SK-N-SH (cell line): ENCODE data around the gene ANK3. TPM values are rescaled to one million over a fixed set of nuclear protein-coding genes. Genes with fewer than 3 reads are reported as not detected.

Experiments
- CTCF ChIA-PET: fragments of 300-600, 350-600 bp; formaldehyde crosslinking; extraction: SDS; loops from one replicate; lab custom pipeline; 2021; lab: Yijun Ruan, JAX
- POLR2A ChIA-PET: fragments of 350-600 bp; sonication (Branson Sonifier 250); formaldehyde crosslinking; extraction: SDS; loops from one replicate; lab custom pipeline; 2020; ENCODE audit warnings: antibody characterized with exemption, inconsistent platforms; lab: Yijun Ruan, JAX
- DNase-seq: peaks from one replicate; pipeline ENCODE4 v3.0.0; 2012
- H2AFZ ChIP-seq: fragments of 200-600 bp; sonication (generic); 2 replicates; pipeline ENCODE4 v1.8.1; 2016; ENCODE audit warnings: antibody characterized with exemption, mild to moderate bottlenecking, low read depth
- H3F3A ChIP-seq: fragments of 200-600 bp; sonication (generic); replicated peaks from 2 replicates; pipeline ENCODE3; 2016; ENCODE audit warnings: antibody characterized with exemption, mild to moderate bottlenecking; ENCODE audit not compliant: insufficient read depth
- H3K27ac ChIP-seq, 2 experiments: fragments of 200-500 bp in 1 of 2; fragments of 200-600 bp in 1 of 2; sonication (Bioruptor generic) in 1 of 2; sonication (generic), shearing (Covaris generic) in 1 of 2; 2 replicates each; pipeline versions ENCODE4 v1.5.1 to v1.6.1; 2014 to 2016; ENCODE audit warnings: low read depth in 2 of 2, inconsistent platforms in 1 of 2, low read length in 1 of 2, mild to moderate bottlenecking in 1 of 2, mixed read lengths in 1 of 2
- H3K27me3 ChIP-seq: fragments of 200-600 bp; sonication (generic), shearing (Covaris generic); 2 replicates; pipeline ENCODE4 v1.6.1; 2016; ENCODE audit warnings: mixed run types; ENCODE audit not compliant: insufficient read depth
- H3K36me3 ChIP-seq, 2 experiments: fragments of 200-500 bp in 1 of 2; fragments of 200-600 bp in 1 of 2; sonication (Bioruptor generic) in 1 of 2; sonication (generic) in 1 of 2; replicated peaks in 1 of 2; 2 replicates each; pipeline versions ENCODE3 to v1.5.1; 2014 to 2016; ENCODE audit warnings: low read length in 1 of 2, mild to moderate bottlenecking in 1 of 2; ENCODE audit not compliant: insufficient read depth in 2 of 2, control insufficient read depth in 1 of 2
- H3K4me1 ChIP-seq, 2 experiments: fragments of 200-500 bp in 1 of 2; fragments of 200-600 bp in 1 of 2; sonication (Bioruptor generic) in 1 of 2; sonication (generic), shearing (Covaris generic) in 1 of 2; 2 replicates each; pipeline versions ENCODE4 v1.5.1 to v1.6.1; 2014 to 2016; ENCODE audit warnings: low read depth in 1 of 2, low read length in 1 of 2, mixed run types in 1 of 2; ENCODE audit not compliant: insufficient read depth in 2 of 2, control insufficient read depth in 1 of 2
- H3K4me2 ChIP-seq: fragments of 200-600 bp; sonication (generic), shearing (Covaris generic); 2 replicates; pipeline ENCODE4 v1.6.1; 2017; ENCODE audit warnings: mixed run types
- H3K4me3 ChIP-seq, 2 experiments: fragments of 200-500 bp in 1 of 2; fragments of 200-600 bp in 1 of 2; sonication (Bioruptor generic) in 1 of 2; sonication (generic), shearing (Covaris generic) in 1 of 2; 2 replicates each; pipeline versions ENCODE4 v1.5.1 to v1.8.1; 2014 to 2016; ENCODE audit warnings: low read depth in 2 of 2, inconsistent platforms in 1 of 2, low read length in 1 of 2, mild to moderate bottlenecking in 1 of 2, mixed read lengths in 1 of 2, moderate library complexity in 1 of 2
- H3K79me2 ChIP-seq: fragments of 200-600 bp; sonication (generic); 2 replicates; pipeline ENCODE4 v1.8.1; 2017; ENCODE audit warnings: mild to moderate bottlenecking; ENCODE audit not compliant: insufficient read depth
- H3K9ac ChIP-seq: fragments of 200-600 bp; sonication (generic); 2 replicates; pipeline ENCODE4 v1.6.1; 2017; ENCODE audit warnings: mixed run types
- H3K9me2 ChIP-seq: fragments of 200-600 bp; sonication (generic); 2 replicates; pipeline ENCODE4 v1.6.1; 2017; ENCODE audit warnings: mixed run types
- H3K9me3 ChIP-seq: fragments of 200-600 bp; sonication (generic); 2 replicates; pipeline ENCODE4 v1.6.1; 2017; ENCODE audit warnings: mixed run types, mild to moderate bottlenecking, moderate library complexity
- H4K20me1 ChIP-seq: fragments of 200-600 bp; sonication (generic); 2 replicates; pipeline ENCODE4 v1.6.1; 2017; ENCODE audit warnings: mild to moderate bottlenecking, mixed run types; ENCODE audit not compliant: insufficient read depth
- CHD2 ChIP-seq: fragments of 150-350 bp; IDR thresholded peaks from 2 replicates; pipeline ENCODE4 v1.6.1; 2018; ENCODE audit warnings: low read length; ENCODE audit not compliant: partially characterized antibody
- FOSL2 ChIP-seq: IDR thresholded peaks from 2 replicates; pipeline ENCODE4 v1.4.0; 2012; ENCODE audit warnings: low read depth, mild to moderate bottlenecking, moderate library complexity, borderline replicate concordance
- GATA2 ChIP-seq: sonication (generic); formaldehyde crosslinking; IDR thresholded peaks from 2 replicates; pipeline ENCODE4 v1.5.0; 2020; ENCODE audit warnings: mild to moderate bottlenecking, missing genetic modification reagents
- MEF2A ChIP-seq: IDR thresholded peaks from 2 replicates; pipeline ENCODE4 v1.4.0; 2012; ENCODE audit warnings: low read depth, borderline replicate concordance
- MXI1 ChIP-seq: IDR thresholded peaks from 2 replicates; pipeline ENCODE4 v1.6.1; 2012; ENCODE audit warnings: mild to moderate bottlenecking, low read depth, low read length, improper control_type of control experiment
- POLR2AphosphoS5 ChIP-seq: IDR thresholded peaks from 2 replicates; pipeline ENCODE4 v1.6.1; 2012; ENCODE audit warnings: low read depth, low read length
- TCF12 ChIP-seq: IDR thresholded peaks from 2 replicates; pipeline ENCODE4 v1.4.0; 2012
- TEAD4 ChIP-seq: IDR thresholded peaks from 2 replicates; pipeline ENCODE4 v1.4.0; 2012; ENCODE audit warnings: mild to moderate bottlenecking, borderline replicate concordance; ENCODE audit not compliant: insufficient read depth
- ZBTB33 ChIP-seq: IDR thresholded peaks from 2 replicates; pipeline ENCODE4 v1.4.0; 2012; ENCODE audit warnings: low read depth, borderline replicate concordance
- WGBS: methylation state at CpG from one replicate; pipeline ENCODE4 v1.1.6; 2017; ENCODE audit warnings: low lambda C conversion rate; 5-methylcytosine and 5-hydroxymethylcytosine counted together
- polyA plus RNA-seq, 3 experiments: library from polyadenylated mRNA; depleted of rRNA; stranded (reverse); fragments of >200 nt; gene quantifications; 2 replicates each; pipeline ENCODE4 v1.2.3, GENCODE V29; 2012
- TF ChIP-seq, protein P1 (sequence below): fragments of 150-350 bp; IDR thresholded peaks from 2 replicates; pipeline ENCODE4 v1.6.1; 2017; ENCODE audit warnings: antibody characterized with exemption, low read length, low read depth, borderline replicate concordance

Gene ANK3
- polyA plus RNA-seq, 1 of the 3 experiments (the other 2 are of a cell fraction): 10.0 TPM

GRCh38 chr10:60296073-60296472 is 93.6 kb downstream of the ANK3 start (continued):
- no peak for TF ChIP-seq ZBTB33
- no peak for TF ChIP-seq MXI1
- no peak for TF ChIP-seq GATA2 (CRISPR knock-in tag)
- no peak for TF ChIP-seq CHD2
- no peak for TF ChIP-seq MEF2A
- no peak for TF ChIP-seq TEAD4
- no peak for TF ChIP-seq TCF12
- TF ChIP-seq, all 33 proteins: peak for 0

GRCh38 chr10:60295028-60295937 is 94.4 kb downstream of the ANK3 start:
- H4K20me1 ChIP-seq: no peaks in the 10 kb centered on the region
- H3F3A ChIP-seq: peaks cover 22% of the 10 kb centered on the region
- no peaks in the 10 kb centered on the region for H3K79me2 ChIP-seq
- no peak overlapping the region for H3K4me3 ChIP-seq
- DNase-seq: no peak
- CTCF ChIA-PET: interaction anchor here (1.6 kb wide), 1 partner anchor 18 kb away, joined by 5 read pairs; no protein-coding TSS in a partner anchor
- no peak for TF ChIP-seq POLR2AphosphoS5
- TF ChIP-seq, protein P1, sequence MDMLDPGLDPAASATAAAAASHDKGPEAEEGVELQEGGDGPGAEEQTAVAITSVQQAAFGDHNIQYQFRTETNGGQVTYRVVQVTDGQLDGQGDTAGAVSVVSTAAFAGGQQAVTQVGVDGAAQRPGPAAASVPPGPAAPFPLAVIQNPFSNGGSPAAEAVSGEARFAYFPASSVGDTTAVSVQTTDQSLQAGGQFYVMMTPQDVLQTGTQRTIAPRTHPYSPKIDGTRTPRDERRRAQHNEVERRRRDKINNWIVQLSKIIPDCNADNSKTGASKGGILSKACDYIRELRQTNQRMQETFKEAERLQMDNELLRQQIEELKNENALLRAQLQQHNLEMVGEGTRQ: no peak
- TF ChIP-seq ZBTB33: no peak
- no peak for TF ChIP-seq FOSL2
- H3K4me2 ChIP-seq: no peak overlapping the region
- no peak overlapping the region for H3K27ac ChIP-seq
- no peaks in the 10 kb centered on the region for H3K27me3 ChIP-seq
- H3K9ac ChIP-seq: no peak overlapping the region
- H3K9me2 ChIP-seq: no peaks in the 10 kb centered on the region
- POLR2A ChIA-PET: no interaction called here
- no peaks in the 10 kb centered on the region for H3K9me3 ChIP-seq
- H3K4me1 ChIP-seq: peaks cover 13 to 21% of the 10 kb centered on the region in 2 experiments
- no peaks in the 10 kb centered on the region for H3K36me3 ChIP-seq
- H2AFZ ChIP-seq: no peak overlapping the region
- WGBS: 95% methylated on average over 9 of the region's 9 CpGs
